Measurements from ENCODE around the gene NAA35. TPM values are rescaled to one million over a fixed set of nuclear protein-coding genes. Genes with fewer than 3 reads are reported as not detected.
A peak's percentile ranks its signal among the peaks of the same experiment; 100 is the strongest.

NAA35 gene
- total and polyA plus RNA-seq, 2 donors (not counting 3 experiments of a cell fraction or from before 2014, with no cell fraction given), result 7.9 to 22.5 TPM

DNA sequence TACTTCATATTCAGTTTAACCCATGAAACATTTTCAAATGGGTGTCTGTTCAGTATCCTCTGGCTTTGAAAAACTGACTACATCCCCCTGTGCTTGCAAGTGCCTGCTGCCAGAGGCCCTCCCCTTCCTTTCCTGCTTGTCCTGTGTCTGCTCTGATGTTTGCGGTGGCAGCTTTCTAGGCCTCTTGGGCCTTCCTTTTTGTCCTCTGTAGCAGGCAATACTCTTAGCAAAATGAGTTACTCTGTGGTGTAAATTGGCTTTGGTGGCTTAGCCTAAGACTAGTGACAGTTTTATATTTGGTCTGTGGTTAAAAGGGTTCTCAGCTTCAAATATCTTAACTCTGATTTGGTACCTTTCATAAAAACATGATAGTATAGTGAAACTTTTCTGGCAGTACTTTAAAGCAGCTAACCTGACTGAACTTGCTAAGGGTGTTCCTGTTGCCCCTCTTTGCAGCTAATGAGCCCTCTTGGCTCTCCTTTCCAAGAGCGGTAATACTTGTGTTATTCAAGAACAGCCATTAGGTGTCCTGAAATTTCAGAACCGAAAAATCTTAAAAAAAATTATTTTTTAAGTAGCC lies 81.8 kb downstream of the NAA35 start:
- Histone ChIP-seq H3K4me1 (ENCODE audit: control insufficient read depth, extremely low read depth, insufficient read depth, low read length) (no peaks in the 10 kb centered on the region), H2AFZ (ENCODE audit: low read depth, low read length) (no peak overlapping the region), H4K20me1 (replicated peaks; ENCODE audit: control insufficient read depth, extremely low read depth, insufficient read depth, low read length) (no peaks in the 10 kb centered on the region), H3K9ac (replicated peaks; ENCODE audit: extremely low read depth, insufficient read depth, low read length) (no peak overlapping the region), H3K4me3 (replicated peaks in 1 of 3; ENCODE audit: insufficient read depth in 1 of 3, low read depth in 1 of 3, low read length in 3 of 3) (no peak overlapping the region), H3K9me3 (replicated peaks; ENCODE audit: control insufficient read depth, insufficient read depth, low read length) (no peaks in the 10 kb centered on the region), H3K79me2 (ENCODE audit: control insufficient read depth, insufficient read depth, low read length) (no peaks in the 10 kb centered on the region), H3K4me2 (ENCODE audit: insufficient read depth, low read length) (no peak overlapping the region), H3K9me1 (replicated peaks; ENCODE audit: control insufficient read depth, extremely low read depth, insufficient read depth, low read length) (no peaks in the 10 kb centered on the region), H3K36me3 (ENCODE audit: control insufficient read depth in 2 of 2, extremely low read depth in 1 of 2, insufficient read depth in 2 of 2, low read length in 2 of 2) (peaks cover 11 to 16% of the 10 kb centered on the region in 2 experiments), H3K27ac (ENCODE audit: insufficient read depth, low read depth, low read length) (no peak overlapping the region), H3K27me3 (ENCODE audit: control insufficient read depth in 2 of 2, insufficient read depth in 2 of 2, low read length in 2 of 2) (no peaks in the 10 kb centered on the region)
- DNase-seq (ENCODE audit: low read depth, low spot score), result peak; percentile 54
- dilution Hi-C loops (cut with MboI; ENCODE audit: extremely low pct_ligation_motif_present, low sequenced_read_pairs) (no loop called here), intact Hi-C loops (cut with micrococcal nuclease) (no loop called here)
- ChIA-PET POLR2A (no interaction called here), CTCF (no interaction called here)
- TF ChIP-seq POLR2AphosphoS5 (IDR thresholded peaks at IDR 0.05; ENCODE audit: insufficient read depth, low read depth, low read length) (no peak), MYC (IDR thresholded peaks at IDR 0.05; ENCODE audit: low read depth, low read length) (no peak), GATA2 (IDR thresholded peaks at IDR 0.05; ENCODE audit: insufficient read depth, insufficient read length, low read depth, low read length) (no peak)
- TF ChIP-seq, protein P1, sequence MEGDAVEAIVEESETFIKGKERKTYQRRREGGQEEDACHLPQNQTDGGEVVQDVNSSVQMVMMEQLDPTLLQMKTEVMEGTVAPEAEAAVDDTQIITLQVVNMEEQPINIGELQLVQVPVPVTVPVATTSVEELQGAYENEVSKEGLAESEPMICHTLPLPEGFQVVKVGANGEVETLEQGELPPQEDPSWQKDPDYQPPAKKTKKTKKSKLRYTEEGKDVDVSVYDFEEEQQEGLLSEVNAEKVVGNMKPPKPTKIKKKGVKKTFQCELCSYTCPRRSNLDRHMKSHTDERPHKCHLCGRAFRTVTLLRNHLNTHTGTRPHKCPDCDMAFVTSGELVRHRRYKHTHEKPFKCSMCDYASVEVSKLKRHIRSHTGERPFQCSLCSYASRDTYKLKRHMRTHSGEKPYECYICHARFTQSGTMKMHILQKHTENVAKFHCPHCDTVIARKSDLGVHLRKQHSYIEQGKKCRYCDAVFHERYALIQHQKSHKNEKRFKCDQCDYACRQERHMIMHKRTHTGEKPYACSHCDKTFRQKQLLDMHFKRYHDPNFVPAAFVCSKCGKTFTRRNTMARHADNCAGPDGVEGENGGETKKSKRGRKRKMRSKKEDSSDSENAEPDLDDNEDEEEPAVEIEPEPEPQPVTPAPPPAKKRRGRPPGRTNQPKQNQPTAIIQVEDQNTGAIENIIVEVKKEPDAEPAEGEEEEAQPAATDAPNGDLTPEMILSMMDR (IDR thresholded peaks at IDR 0.05; ENCODE audit: extremely low read depth in 1 of 2, insufficient read depth in 1 of 2, low read depth in 1 of 2, low read length in 2 of 2), result no peak
- no TSS peak for BruUV-seq (replicated peaks)
- FAIRE-seq, result peak; percentile 61

GRCh38 chr9:86027767-86028166 lies 86.8 kb downstream of the NAA35 start:
- no peak for FAIRE-seq
- peaks cover 4 to 13% of the 10 kb centered on the region in 2 experiments for H3K36me3 ChIP-seq (ENCODE audit: control insufficient read depth in 2 of 2, extremely low read depth in 1 of 2, insufficient read depth in 2 of 2, low read length in 2 of 2)

More at GRCh38 chr9:86027767-86028166, 86.8 kb downstream of the NAA35 start:
- no peak overlapping the region for H3K9ac ChIP-seq (replicated peaks; ENCODE audit: extremely low read depth, insufficient read depth, low read length)
- DNase-seq (ENCODE audit: low read depth, low spot score), result no peak
- CTCF ChIA-PET, result no interaction called here
- no peaks in the 10 kb centered on the region for H3K4me1 ChIP-seq (ENCODE audit: control insufficient read depth, extremely low read depth, insufficient read depth, low read length)
- H3K9me3 ChIP-seq (replicated peaks; ENCODE audit: control insufficient read depth, insufficient read depth, low read length), result no peaks in the 10 kb centered on the region
- H3K27me3 ChIP-seq (ENCODE audit: control insufficient read depth in 2 of 2, insufficient read depth in 2 of 2, low read length in 2 of 2), result no peaks in the 10 kb centered on the region
- H3K4me2 ChIP-seq (ENCODE audit: insufficient read depth, low read length), result no peak overlapping the region
- H4K20me1 ChIP-seq (replicated peaks; ENCODE audit: control insufficient read depth, extremely low read depth, insufficient read depth, low read length), result no peaks in the 10 kb centered on the region
- no peak overlapping the region for H2AFZ ChIP-seq (ENCODE audit: low read depth, low read length)
- dilution Hi-C loops (cut with MboI; ENCODE audit: extremely low pct_ligation_motif_present, low sequenced_read_pairs), result no loop called here
- no peaks in the 10 kb centered on the region for H3K9me1 ChIP-seq (replicated peaks; ENCODE audit: control insufficient read depth, extremely low read depth, insufficient read depth, low read length)
- no TSS peak for BruUV-seq (replicated peaks)
- no peak overlapping the region for H3K4me3 ChIP-seq (replicated peaks in 1 of 3; ENCODE audit: insufficient read depth in 1 of 3, low read depth in 1 of 3, low read length in 3 of 3)
- intact Hi-C loops (cut with micrococcal nuclease), result no loop called here
- no peak overlapping the region for H3K27ac ChIP-seq (ENCODE audit: insufficient read depth, low read depth, low read length)
- no peaks in the 10 kb centered on the region for H3K79me2 ChIP-seq (ENCODE audit: control insufficient read depth, insufficient read depth, low read length)
- TF ChIP-seq GATA2 (IDR thresholded peaks at IDR 0.05; ENCODE audit: insufficient read depth, insufficient read length, low read depth, low read length), result no peak
- no peak for TF ChIP-seq POLR2A (IDR thresholded peaks at IDR 0.05; ENCODE audit: low read depth, low read length)
- TF ChIP-seq FOS (IDR thresholded peaks at IDR 0.05; ENCODE audit: borderline replicate concordance, insufficient read depth, low read length), result no peak
- TF ChIP-seq POLR2AphosphoS5 (IDR thresholded peaks at IDR 0.05; ENCODE audit: insufficient read depth, low read depth, low read length), result no peak
- TF ChIP-seq MYC (IDR thresholded peaks at IDR 0.05; ENCODE audit: low read depth, low read length), result no peak
- TF ChIP-seq EZH2 (IDR thresholded peaks at IDR 0.05; ENCODE audit: borderline replicate concordance, low read depth, low read length, severe bottlenecking), result no peak
- no peak for TF ChIP-seq MAX (IDR thresholded peaks at IDR 0.05; ENCODE audit: insufficient read depth, insufficient read length)
- TF ChIP-seq, protein P1 (IDR thresholded peaks at IDR 0.05; ENCODE audit: extremely low read depth in 1 of 2, insufficient read depth in 1 of 2, low read depth in 1 of 2, low read length in 2 of 2), result no peak
- TF ChIP-seq JUN (IDR thresholded peaks at IDR 0.05; ENCODE audit: borderline replicate concordance, insufficient read depth, insufficient read length, low read depth), result no peak
- POLR2A ChIA-PET, result no interaction called here
